CD14-positive monocyte (primary cell): Measurements from ENCODE around the gene IKZF3. TPM values are rescaled to one million over a fixed set of nuclear protein-coding genes. Genes with fewer than 3 reads are reported as not detected.

ENCODE experiments used
- DNase-seq, 3 donors: peaks; one replicate each; pipeline ENCODE4 v3.0.0-alpha.2; 2011 to 2022
- H2AFZ ChIP-seq: 2 replicates; pipeline ENCODE4 v1.6.0; 2012; ENCODE audit warnings: mild to moderate bottlenecking, low read depth, low read length, inconsistent platforms; ENCODE audit not compliant: insufficient read depth, poor library complexity, severe bottlenecking
- H3K27ac ChIP-seq, 2 donors: 1 replicate in 1 of 2; 2 replicates in 1 of 2; pipeline ENCODE4 v1.5.1; 2012 to 2013; ENCODE audit warnings: low read length in 2 of 2, control low read depth in 1 of 2, inconsistent platforms in 1 of 2, low read depth in 1 of 2, mild to moderate bottlenecking in 1 of 2
- H3K27me3 ChIP-seq, 2 donors: one replicate each; pipeline versions ENCODE4 v1.6.0 to v1.6.1; 2011 to 2013; ENCODE audit warnings: low read length in 2 of 2; ENCODE audit not compliant: control insufficient read depth in 2 of 2, insufficient read depth in 2 of 2
- H3K36me3 ChIP-seq, 2 donors: replicated peaks in 1 of 2; 1 replicate in 1 of 2; 2 replicates in 1 of 2; pipeline versions ENCODE4 v1.5.1 to v1.6.1; 2012 to 2013; ENCODE audit warnings: low read length in 2 of 2, control low read depth in 1 of 2, inconsistent platforms in 1 of 2, mild to moderate bottlenecking in 1 of 2; ENCODE audit not compliant: insufficient read depth in 2 of 2, control insufficient read depth in 1 of 2
- H3K4me1 ChIP-seq, 2 donors: 1 replicate in 1 of 2; 2 replicates in 1 of 2; pipeline versions ENCODE4 v1.5.1 to v1.6.1; 2012 to 2013; ENCODE audit warnings: low read length in 2 of 2, control low read depth in 1 of 2, inconsistent platforms in 1 of 2, mild to moderate bottlenecking in 1 of 2, moderate library complexity in 1 of 2; ENCODE audit not compliant: insufficient read depth in 2 of 2, control insufficient read depth in 1 of 2
- H3K4me2 ChIP-seq: replicated peaks from 2 replicates; pipeline ENCODE3; 2012; ENCODE audit warnings: low read length, moderate library complexity, mild to moderate bottlenecking; ENCODE audit not compliant: poor library complexity, severe bottlenecking; ENCODE audit errors: extremely low read depth
- H3K4me3 ChIP-seq, 3 experiments: fragments of 200-600 bp in 1 of 3; sonication (generic) in 1 of 3; replicated peaks in 1 of 3; 1 replicate in 2 of 3; 2 replicates in 1 of 3; pipeline ENCODE4 v1.5.1; 2011 to 2013; ENCODE audit warnings: low read length in 3 of 3, mild to moderate bottlenecking in 3 of 3, control low read depth in 2 of 3, low read depth in 2 of 3, inconsistent platforms in 1 of 3, moderate library complexity in 1 of 3
- H3K79me2 ChIP-seq: 2 replicates; pipeline ENCODE4 v1.6.0; 2012; ENCODE audit warnings: mild to moderate bottlenecking, control low read depth, inconsistent platforms, low read length, moderate library complexity; ENCODE audit not compliant: insufficient read depth
- H3K9ac ChIP-seq: 2 replicates; pipeline ENCODE4 v1.6.0; 2017; ENCODE audit warnings: low read length, mild to moderate bottlenecking; ENCODE audit not compliant: insufficient read depth, poor library complexity, severe bottlenecking
- H3K9me3 ChIP-seq, 2 donors: replicated peaks in 1 of 2; 1 replicate in 1 of 2; 2 replicates in 1 of 2; pipeline versions ENCODE4 v1.5.1 to v1.6.1; 2012 to 2013; ENCODE audit warnings: low read length in 2 of 2, control low read depth in 1 of 2; ENCODE audit not compliant: control insufficient read depth in 1 of 2, insufficient read depth in 1 of 2
- H4K20me1 ChIP-seq: 2 replicates; pipeline ENCODE4 v1.6.0; 2012; ENCODE audit warnings: mild to moderate bottlenecking, low read length, control low read depth, moderate library complexity; ENCODE audit not compliant: insufficient read depth
- H3K27ac Mint-ChIP-seq, 7 donors: one replicate each; pipeline ENCODE4 v1.8.0; 2020; ENCODE audit warnings: mild to moderate bottlenecking in 7 of 7, mixed read lengths in 7 of 7, moderate library complexity in 6 of 7, inconsistent platforms in 2 of 7
- H3K27me3 Mint-ChIP-seq, 3 donors: one replicate each; pipeline ENCODE4 v1.8.0; 2021 to 2022; ENCODE audit warnings: low read depth in 3 of 3, mild to moderate bottlenecking in 3 of 3, mixed read lengths in 3 of 3, moderate library complexity in 3 of 3, inconsistent platforms in 1 of 3
- H3K36me3 Mint-ChIP-seq, 2 donors: one replicate each; pipeline ENCODE4 v1.8.0; 2020; ENCODE audit warnings: mixed read lengths in 2 of 2, inconsistent platforms in 1 of 2, mild to moderate bottlenecking in 1 of 2
- H3K4me1 Mint-ChIP-seq: one replicate; pipeline ENCODE4 v1.8.0; 2020; ENCODE audit warnings: mild to moderate bottlenecking, mixed read lengths
- H3K4me3 Mint-ChIP-seq, 2 donors: one replicate each; pipeline ENCODE4 v1.8.0; 2020; ENCODE audit warnings: mild to moderate bottlenecking in 2 of 2, mixed read lengths in 2 of 2, moderate library complexity in 1 of 2
- H3K9me3 Mint-ChIP-seq, 7 donors: one replicate each; pipeline ENCODE4 v1.8.0; 2020 to 2022; ENCODE audit warnings: mixed read lengths in 7 of 7, mild to moderate bottlenecking in 6 of 7, moderate library complexity in 6 of 7, inconsistent platforms in 2 of 7
- WGBS: methylation state at CpG from one replicate; pipeline ENCODE4 v1.1.5; 2013; ENCODE audit warnings: missing lambda C conversion rate; ENCODE audit not compliant: insufficient coverage; 5-methylcytosine and 5-hydroxymethylcytosine counted together
- intact Hi-C, 2 donors: fragments of 100-400 bp; cut with micrococcal nuclease; formaldehyde crosslinking; loops; one replicate each; pipeline versions ENCODE4 v1.15.0 to v1.15.1; 2023
- polyA plus RNA-seq, 3 donors: library from polyadenylated mRNA; depleted of rRNA in 1 of 3; unstranded in 2 of 3; stranded (reverse) in 1 of 3; fragments of 300-500 nt in 2 of 3; fragments of >200 nt in 1 of 3; fragmentation: Illumina TruSeq in 2 of 3; gene quantifications; 1 replicate in 2 of 3; 2 replicates in 1 of 3; pipeline ENCODE4 v1.2.3, GENCODE V29; 2012 to 2021
- TF ChIP-seq, protein P1 (sequence below): fragments of 200-600 bp; IDR thresholded peaks from one replicate; pipeline ENCODE4 v1.8.0; 2022; ENCODE audit warnings: antibody characterized with exemption, mild to moderate bottlenecking

Gene IKZF3
- polyA plus RNA-seq, 3 donors, result 0.05 to 0.15 (median 0.05) TPM

DNA sequence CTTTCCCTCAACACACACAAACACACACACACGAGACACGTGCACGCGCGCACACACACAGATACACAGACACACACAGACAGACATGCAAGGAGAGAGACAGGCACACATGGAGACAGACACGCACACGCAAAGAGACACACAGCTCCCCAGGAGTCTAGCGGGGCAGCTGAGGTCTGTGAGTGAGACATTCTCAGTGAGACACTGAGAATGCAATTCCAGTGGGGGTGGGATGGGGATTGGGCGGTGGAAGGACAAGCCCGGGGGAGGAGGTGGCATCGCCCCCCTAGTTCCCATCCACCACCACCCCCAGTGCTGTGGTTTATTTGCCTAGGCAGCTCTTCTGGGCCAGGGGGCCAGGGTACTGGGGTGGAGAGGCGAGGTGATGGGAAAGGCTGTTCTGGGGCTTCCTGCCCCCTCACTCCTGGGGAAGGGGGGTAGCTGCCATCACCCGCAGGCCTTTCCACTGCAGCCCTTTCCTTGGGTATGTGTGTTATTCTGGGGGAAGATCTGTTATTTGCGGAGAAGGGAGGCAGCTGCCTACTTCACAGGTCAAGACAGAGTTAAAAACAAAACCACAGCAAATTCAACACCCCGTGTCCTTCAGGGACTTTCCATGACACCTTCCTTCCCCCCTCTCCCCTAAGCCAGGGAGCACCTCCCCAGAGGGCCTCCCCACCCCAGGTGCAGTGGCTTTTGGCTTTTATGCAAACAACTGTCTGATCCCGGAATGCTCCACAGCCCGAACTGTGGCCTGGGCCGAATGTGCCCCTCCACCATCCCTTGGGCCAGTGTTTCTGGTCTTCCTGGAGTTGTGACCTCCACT is 108.3 kb downstream of the IKZF3 start:
- Mint-ChIP-seq H3K36me3 (no peaks in the 10 kb centered on the region), H3K4me1 (peaks cover 43% of the 10 kb centered on the region), H3K27me3 (peaks cover 13 to 24% (median 21%) of the 10 kb centered on the region in 3 donors), H3K4me3 (peak overlapping the region; percentile 41 to 67), H3K9me3 (peaks cover 0 to 5% (median 0%) of the 10 kb centered on the region in 7 donors), H3K27ac (peak overlapping the region in 6 of 7 donors; percentile 65 to 90 (median 86))
- Histone ChIP-seq H3K36me3 (no peaks in the 10 kb centered on the region), H3K4me3 (no peak overlapping the region), H3K27ac (no peak overlapping the region), H2AFZ (peak overlapping the region; percentile 91), H3K9me3 (no peaks in the 10 kb centered on the region), H3K27me3 (peaks cover 0 to 2% of the 10 kb centered on the region in 2 donors), H3K4me2 (peak overlapping the region; percentile 85), H4K20me1 (no peaks in the 10 kb centered on the region), H3K9ac (no peak overlapping the region), H3K4me1 (peaks cover 38 to 41% of the 10 kb centered on the region in 2 donors), H3K79me2 (no peaks in the 10 kb centered on the region)
- intact Hi-C loops, result loop anchor here (2.0 to 10.0 kb wide), 2 partner anchors 133 to 211 kb away; no protein-coding TSS in a partner anchor
- TF ChIP-seq, protein P1, sequence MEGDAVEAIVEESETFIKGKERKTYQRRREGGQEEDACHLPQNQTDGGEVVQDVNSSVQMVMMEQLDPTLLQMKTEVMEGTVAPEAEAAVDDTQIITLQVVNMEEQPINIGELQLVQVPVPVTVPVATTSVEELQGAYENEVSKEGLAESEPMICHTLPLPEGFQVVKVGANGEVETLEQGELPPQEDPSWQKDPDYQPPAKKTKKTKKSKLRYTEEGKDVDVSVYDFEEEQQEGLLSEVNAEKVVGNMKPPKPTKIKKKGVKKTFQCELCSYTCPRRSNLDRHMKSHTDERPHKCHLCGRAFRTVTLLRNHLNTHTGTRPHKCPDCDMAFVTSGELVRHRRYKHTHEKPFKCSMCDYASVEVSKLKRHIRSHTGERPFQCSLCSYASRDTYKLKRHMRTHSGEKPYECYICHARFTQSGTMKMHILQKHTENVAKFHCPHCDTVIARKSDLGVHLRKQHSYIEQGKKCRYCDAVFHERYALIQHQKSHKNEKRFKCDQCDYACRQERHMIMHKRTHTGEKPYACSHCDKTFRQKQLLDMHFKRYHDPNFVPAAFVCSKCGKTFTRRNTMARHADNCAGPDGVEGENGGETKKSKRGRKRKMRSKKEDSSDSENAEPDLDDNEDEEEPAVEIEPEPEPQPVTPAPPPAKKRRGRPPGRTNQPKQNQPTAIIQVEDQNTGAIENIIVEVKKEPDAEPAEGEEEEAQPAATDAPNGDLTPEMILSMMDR, result no peak
- DNase-seq, result peak in 1 of 3 donors; percentile 15
- WGBS, result 69% methylated on average over 12 of the region's 18 CpGs

DNA sequence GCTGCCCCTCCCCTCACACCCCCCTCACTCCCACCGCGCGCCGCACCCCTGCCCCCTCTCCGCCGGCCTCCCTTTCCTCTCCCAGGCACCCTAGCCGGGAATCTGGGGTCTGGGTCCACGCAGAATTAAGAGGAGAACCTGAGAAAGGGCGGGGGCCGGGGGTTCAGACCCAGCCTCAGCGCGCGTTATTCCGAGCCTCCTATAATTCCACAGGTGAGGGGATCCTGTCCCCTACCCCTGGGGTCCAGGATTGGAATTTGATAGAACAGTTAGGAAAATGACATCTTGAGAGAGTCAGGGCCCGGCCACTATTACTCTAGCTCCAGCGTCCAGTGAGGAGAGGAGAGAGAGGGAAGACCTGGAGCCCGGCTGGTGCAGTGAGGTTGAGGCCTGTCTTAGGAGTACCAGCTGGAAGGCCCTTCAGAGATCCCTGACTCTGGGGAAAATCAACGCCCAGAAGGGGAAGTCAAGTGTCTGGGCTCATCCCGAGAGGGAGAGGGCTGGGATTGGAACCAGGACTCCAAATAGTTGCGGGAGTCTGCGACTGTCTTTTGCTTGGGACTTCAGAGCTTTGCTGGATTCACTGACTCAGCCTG is 109.1 kb downstream of the IKZF3 start:
- Histone ChIP-seq H2AFZ (peak overlapping the region; percentile 91), H3K4me1 (peaks cover 38 to 41% of the 10 kb centered on the region in 2 donors), H4K20me1 (no peaks in the 10 kb centered on the region), H3K4me3 (peak overlapping the region; percentile 47 to 64 (median 59)), H3K4me2 (peak overlapping the region; percentile 85), H3K36me3 (no peaks in the 10 kb centered on the region), H3K9me3 (no peaks in the 10 kb centered on the region), H3K9ac (peak overlapping the region; percentile 92), H3K79me2 (no peaks in the 10 kb centered on the region), H3K27ac (peak overlapping the region; percentile 83 to 97), H3K27me3 (no peaks in the 10 kb centered on the region)
- DNase-seq, result peak in 1 of 3 donors; percentile 24
- Mint-ChIP-seq H3K4me1 (peaks cover 43% of the 10 kb centered on the region), H3K4me3 (peak overlapping the region; percentile 41 to 67), H3K9me3 (peaks cover 0 to 5% (median 0%) of the 10 kb centered on the region in 7 donors), H3K27me3 (peaks cover 10 to 25% (median 15%) of the 10 kb centered on the region in 3 donors), H3K27ac (peak overlapping the region; percentile 43 to 90 (median 85)), H3K36me3 (no peaks in the 10 kb centered on the region)
- intact Hi-C loops, result loop anchor here (2.0 to 10.0 kb wide), 6 partner anchors 118 to 228 kb away; partner anchors contain the start of gene STARD3 (in 1 of the 2)
- WGBS, result 21% methylated on average over 10 of the region's 21 CpGs
- TF ChIP-seq, protein P1, result no peak
